Measurements from ENCODE around the gene PDE10A.
"Not testable (repeated sequence)": the region's sequence is repeated elsewhere in the genome, so short reads cannot be mapped to it uniquely, and the experiment has no call there.

The PDE10A gene

GRCh38 chr6:165618891-165619290 lies 44.1 kb downstream of the PDE10A start:
- not testable (repeated sequence) for DNase-seq

GRCh38 chr6:165618241-165618640 lies 44.8 kb downstream of the PDE10A start:
- DNase-seq: no peak

GRCh38 chr6:165617528-165617927 lies 45.5 kb downstream of the PDE10A start:
- DNase-seq: no peak

- DNase-seq: no peak
Measured at GRCh38 chr6:165616116-165616515, 46.9 kb downstream of the PDE10A start.

- no peak for DNase-seq
Measured at GRCh38 chr6:165615636-165616035, 47.4 kb downstream of the PDE10A start.

GRCh38 chr6:165611294-165611693 lies 51.7 kb downstream of the PDE10A start:
- DNase-seq: no peak

- not testable (repeated sequence) for DNase-seq
Measured at GRCh38 chr6:165608577-165608976, 54.5 kb downstream of the PDE10A start.

- no peak for DNase-seq
Measured at GRCh38 chr6:165606740-165607008, 56.4 kb downstream of the PDE10A start.

- DNase-seq: no peak
Measured at GRCh38 chr6:165605901-165606739, 56.9 kb downstream of the PDE10A start.

GRCh38 chr6:165605182-165605875 lies 57.7 kb downstream of the PDE10A start:
- DNase-seq: no peak

- DNase-seq: no peak
Measured at GRCh38 chr6:165602291-165602690, 60.8 kb downstream of the PDE10A start.

- no peak for DNase-seq
Measured at GRCh38 chr6:165600606-165601005, 62.4 kb downstream of the PDE10A start.

- DNase-seq: no peak
Measured at GRCh38 chr6:165599596-165600487, 63.2 kb downstream of the PDE10A start.

- DNase-seq: no peak
Measured at GRCh38 chr6:165599121-165599520, 63.9 kb downstream of the PDE10A start.

- DNase-seq: no peak
Measured at GRCh38 chr6:165597821-165598220, 65.2 kb downstream of the PDE10A start.

- no peak for DNase-seq
Measured at GRCh38 chr6:165594584-165595333, 68.3 kb downstream of the PDE10A start.

GRCh38 chr6:165592947-165593346 lies 70.1 kb downstream of the PDE10A start:
- DNase-seq: not testable (repeated sequence)

- no peak for DNase-seq
Measured at GRCh38 chr6:165588515-165588914, 74.5 kb downstream of the PDE10A start.

- DNase-seq: no peak
Measured at GRCh38 chr6:165587206-165587605, 75.8 kb downstream of the PDE10A start.

GRCh38 chr6:165586706-165587105 lies 76.3 kb downstream of the PDE10A start:
- DNase-seq: no peak

- no peak for DNase-seq
Measured at GRCh38 chr6:165585060-165585459, 78.0 kb downstream of the PDE10A start.

GRCh38 chr6:165584541-165584940 lies 78.5 kb downstream of the PDE10A start:
- DNase-seq: no peak

- DNase-seq: no peak
Measured at GRCh38 chr6:165581678-165582077, 81.4 kb downstream of the PDE10A start.

All from SHP77 treated with DMSO at 0.1 percent for 48 hours (cell line).